Measurements from ENCODE around the gene ANTXR1.

GRCh38 chr2:69013840-69014821, 1.2 kb downstream of the ANTXR1 start:
- TF ChIP-seq CTCF (IDR thresholded peaks at IDR 0.05) (no peak), POLR2A (IDR thresholded peaks at IDR 0.05) (no peak), EP300 (IDR thresholded peaks at IDR 0.05) (no peak)
